OCI-LY1 (cell line): ENCODE results near the gene CAMTA1.

Experiments
- H2AFZ ChIP-seq: fragments of 200-600 bp; sonication (generic), shearing (Covaris generic); 2 replicates; pipeline ENCODE4 v1.6.0; 2014; ENCODE audit warnings: antibody characterized with exemption, mild to moderate bottlenecking, low read length
- H3F3A ChIP-seq: fragments of 200-600 bp; sonication (generic), shearing (Covaris generic); 2 replicates; pipeline ENCODE4 v1.6.0; 2014; ENCODE audit warnings: mild to moderate bottlenecking, antibody characterized with exemption, low read length, moderate library complexity; ENCODE audit not compliant: insufficient read depth
- H3K27ac ChIP-seq: fragments of 200-600 bp; sonication (generic); 2 replicates; pipeline ENCODE4 v1.5.1; 2014; ENCODE audit warnings: low read length, mixed run types, mild to moderate bottlenecking, low read depth; ENCODE audit not compliant: poor library complexity, severe bottlenecking
- H3K27me3 ChIP-seq: fragments of 200-600 bp; sonication (generic); 2 replicates; pipeline ENCODE4 v1.6.0; 2014; ENCODE audit warnings: antibody characterized with exemption, mild to moderate bottlenecking, low read length, moderate library complexity; ENCODE audit not compliant: insufficient read depth
- H3K36me3 ChIP-seq: fragments of 200-600 bp; sonication (generic); 2 replicates; pipeline ENCODE4 v1.6.1; 2014; ENCODE audit warnings: mild to moderate bottlenecking, antibody characterized with exemption, low read length, moderate library complexity, mixed read lengths; ENCODE audit not compliant: insufficient read depth
- H3K4me1 ChIP-seq: fragments of 200-600 bp; sonication (generic); 2 replicates; pipeline ENCODE4 v1.5.1; 2014; ENCODE audit warnings: mild to moderate bottlenecking, low read length, moderate library complexity; ENCODE audit not compliant: insufficient read depth, severe bottlenecking
- H3K4me2 ChIP-seq: fragments of 200-600 bp; sonication (generic), shearing (Covaris generic); 2 replicates; pipeline ENCODE4 v1.6.1; 2014; ENCODE audit warnings: low read length
- H3K4me3 ChIP-seq: fragments of 200-600 bp; sonication (generic); 2 replicates; pipeline ENCODE4 v1.5.1; 2014; ENCODE audit warnings: low read length, low read depth, mild to moderate bottlenecking, mixed read lengths; ENCODE audit not compliant: poor library complexity, severe bottlenecking
- H3K79me2 ChIP-seq: fragments of 200-600 bp; shearing (Covaris generic); 2 replicates; pipeline ENCODE4 v1.6.1; 2016; ENCODE audit warnings: mixed run types, low read length, mixed read lengths; ENCODE audit not compliant: insufficient read depth
- H3K9ac ChIP-seq: fragments of 200-600 bp; sonication (generic), shearing (Covaris generic); 2 replicates; pipeline ENCODE4 v1.6.1; 2014; ENCODE audit warnings: mild to moderate bottlenecking, low read length, mixed read lengths
- H3K9me2 ChIP-seq: fragments of 200-600 bp; sonication (generic), shearing (Covaris generic); 2 replicates; pipeline ENCODE4 v1.6.1; 2014; ENCODE audit warnings: low read depth, mild to moderate bottlenecking, low read length, mixed read lengths
- H3K9me3 ChIP-seq: fragments of 200-600 bp; shearing (Covaris generic); 2 replicates; pipeline ENCODE4 v1.6.1; 2014; ENCODE audit warnings: low read length, mixed read lengths
- H4K20me1 ChIP-seq: fragments of 200-600 bp; sonication (generic), shearing (Covaris generic); 2 replicates; pipeline ENCODE4 v1.6.0; 2016; ENCODE audit warnings: mild to moderate bottlenecking, low read length; ENCODE audit not compliant: insufficient read depth
- CTCF ChIP-seq: fragments of 200-600 bp; sonication (generic), shearing (Covaris generic); IDR thresholded peaks from 2 replicates; pipeline ENCODE4 v1.5.1; 2017; ENCODE audit warnings: mild to moderate bottlenecking, antibody characterized with exemption, low read length, moderate library complexity, mixed read lengths
- EZH2 ChIP-seq: fragments of 200-600 bp; sonication (generic), shearing (Covaris generic); IDR thresholded peaks from 2 replicates; pipeline ENCODE4 v1.8.0; 2017; ENCODE audit warnings: borderline replicate concordance, mixed run types, mild to moderate bottlenecking, antibody characterized with exemption, low read length, moderate library complexity, mixed read lengths

Gene CAMTA1

GRCh38 chr1:6962996-6963911 is 178.0 kb downstream of the CAMTA1 start:
- peaks cover 1% of the 10 kb centered on the region; the same call in 1 of the 2 replicates for H3K27me3 ChIP-seq
- H4K20me1 ChIP-seq = no peaks in the 10 kb centered on the region
- no peak overlapping the region for H3K4me3 ChIP-seq
- H3K79me2 ChIP-seq = no peaks in the 10 kb centered on the region
- H3K4me2 ChIP-seq = no peak overlapping the region
- no peaks in the 10 kb centered on the region for H3K36me3 ChIP-seq
- no peak overlapping the region for H3K9ac ChIP-seq
- H3F3A ChIP-seq = no peaks in the 10 kb centered on the region
- TF ChIP-seq EZH2 (no peak), CTCF (no peak)
- no peaks in the 10 kb centered on the region for H3K4me1 ChIP-seq
- H3K9me2 ChIP-seq = no peaks in the 10 kb centered on the region
- 0 out of 2 replicates have a peak, but pooled peaks cover 3% of the 10 kb centered on the region for H3K9me3 ChIP-seq
- H3K27ac ChIP-seq = no peak overlapping the region
- no peak overlapping the region for H2AFZ ChIP-seq

GRCh38 chr1:6963912-6964307 is 178.7 kb downstream of the CAMTA1 start:
- Histone ChIP-seq H3K36me3 (no peaks in the 10 kb centered on the region), H3K79me2 (no peaks in the 10 kb centered on the region), H3K27ac (no peak overlapping the region), H3K9ac (no peak overlapping the region), H3K4me3 (no peak overlapping the region), H3F3A (no peaks in the 10 kb centered on the region), H3K9me2 (no peaks in the 10 kb centered on the region), H2AFZ (no peak overlapping the region), H3K9me3 (0 out of 2 replicates have a peak, but pooled peaks cover 3% of the 10 kb centered on the region), H3K4me2 (no peak overlapping the region), H4K20me1 (no peaks in the 10 kb centered on the region), H3K4me1 (no peaks in the 10 kb centered on the region), H3K27me3 (peaks cover 4% of the 10 kb centered on the region; the same call in 1 of the 2 replicates)
- TF ChIP-seq EZH2 (no peak), CTCF (no peak)

- no peak overlapping the region for H3K4me2 ChIP-seq
- no peak for TF ChIP-seq EZH2
- no peak for TF ChIP-seq CTCF
These were observed 180.1 kb downstream of the CAMTA1 start for GRCh38 chr1:6965083-6965934.

More at GRCh38 chr1:6965083-6965934, 180.1 kb downstream of the CAMTA1 start:
- H3K79me2 ChIP-seq = no peaks in the 10 kb centered on the region
- H2AFZ ChIP-seq = no peak overlapping the region
- no peaks in the 10 kb centered on the region for H3K4me1 ChIP-seq
- no peak overlapping the region for H3K9ac ChIP-seq
- no peak overlapping the region for H3K4me3 ChIP-seq
- no peaks in the 10 kb centered on the region for H4K20me1 ChIP-seq
- no peaks in the 10 kb centered on the region for H3K9me2 ChIP-seq
- no peaks in the 10 kb centered on the region for H3K36me3 ChIP-seq
- H3K27me3 ChIP-seq = peaks cover 4% of the 10 kb centered on the region; the same call in 1 of the 2 replicates
- no peak overlapping the region for H3K27ac ChIP-seq
- H3K9me3 ChIP-seq = 0 out of 2 replicates have a peak, but pooled peaks cover 3% of the 10 kb centered on the region
- H3F3A ChIP-seq = no peaks in the 10 kb centered on the region
